ENCODE results near the gene NDUFA12.

NDUFA12 gene

GRCh38 chr12:94973221-94973620 is 30.3 kb downstream of the NDUFA12 start:
- in situ Hi-C loops (cut with MboI; ENCODE audit: low sequenced_read_pairs, unreplicated experiment), result no loop called here
- TF ChIP-seq, protein P1, sequence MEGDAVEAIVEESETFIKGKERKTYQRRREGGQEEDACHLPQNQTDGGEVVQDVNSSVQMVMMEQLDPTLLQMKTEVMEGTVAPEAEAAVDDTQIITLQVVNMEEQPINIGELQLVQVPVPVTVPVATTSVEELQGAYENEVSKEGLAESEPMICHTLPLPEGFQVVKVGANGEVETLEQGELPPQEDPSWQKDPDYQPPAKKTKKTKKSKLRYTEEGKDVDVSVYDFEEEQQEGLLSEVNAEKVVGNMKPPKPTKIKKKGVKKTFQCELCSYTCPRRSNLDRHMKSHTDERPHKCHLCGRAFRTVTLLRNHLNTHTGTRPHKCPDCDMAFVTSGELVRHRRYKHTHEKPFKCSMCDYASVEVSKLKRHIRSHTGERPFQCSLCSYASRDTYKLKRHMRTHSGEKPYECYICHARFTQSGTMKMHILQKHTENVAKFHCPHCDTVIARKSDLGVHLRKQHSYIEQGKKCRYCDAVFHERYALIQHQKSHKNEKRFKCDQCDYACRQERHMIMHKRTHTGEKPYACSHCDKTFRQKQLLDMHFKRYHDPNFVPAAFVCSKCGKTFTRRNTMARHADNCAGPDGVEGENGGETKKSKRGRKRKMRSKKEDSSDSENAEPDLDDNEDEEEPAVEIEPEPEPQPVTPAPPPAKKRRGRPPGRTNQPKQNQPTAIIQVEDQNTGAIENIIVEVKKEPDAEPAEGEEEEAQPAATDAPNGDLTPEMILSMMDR (IDR thresholded peaks at IDR 0.05; ENCODE audit: borderline replicate concordance, control extremely low read depth, extremely low read depth, insufficient read depth, missing control alignments), result no peak
- DNase-seq (ENCODE audit: low spot score), result no peak

GRCh38 chr12:94972795-94973194 is 30.7 kb downstream of the NDUFA12 start:
- DNase-seq (ENCODE audit: low spot score), result no peak
- TF ChIP-seq, protein P1 (IDR thresholded peaks at IDR 0.05; ENCODE audit: borderline replicate concordance, control extremely low read depth, extremely low read depth, insufficient read depth, missing control alignments), result no peak
- in situ Hi-C loops (cut with MboI; ENCODE audit: low sequenced_read_pairs, unreplicated experiment), result no loop called here

- DNase-seq (ENCODE audit: low spot score), result no peak
- TF ChIP-seq, protein P1 (IDR thresholded peaks at IDR 0.05; ENCODE audit: borderline replicate concordance, control extremely low read depth, extremely low read depth, insufficient read depth, missing control alignments), result no peak
- in situ Hi-C loops (cut with MboI; ENCODE audit: low sequenced_read_pairs, unreplicated experiment), result no loop called here
Measured at GRCh38 chr12:94971923-94972322, 31.6 kb downstream of the NDUFA12 start.

- in situ Hi-C loops (cut with MboI; ENCODE audit: low sequenced_read_pairs, unreplicated experiment), result no loop called here
- DNase-seq (ENCODE audit: low spot score), result no peak
- TF ChIP-seq, protein P1 (IDR thresholded peaks at IDR 0.05; ENCODE audit: borderline replicate concordance, control extremely low read depth, extremely low read depth, insufficient read depth, missing control alignments), result no peak
Measured at GRCh38 chr12:94970560-94970959, 32.9 kb downstream of the NDUFA12 start.

GRCh38 chr12:94969424-94969823 is 34.1 kb downstream of the NDUFA12 start:
- no peak for DNase-seq (ENCODE audit: low spot score)
- in situ Hi-C loops (cut with MboI; ENCODE audit: low sequenced_read_pairs, unreplicated experiment), result no loop called here
- TF ChIP-seq, protein P1 (IDR thresholded peaks at IDR 0.05; ENCODE audit: borderline replicate concordance, control extremely low read depth, extremely low read depth, insufficient read depth, missing control alignments), result no peak

GRCh38 chr12:94965982-94966630 is 37.4 kb downstream of the NDUFA12 start:
- no peak for DNase-seq (ENCODE audit: low spot score)
- TF ChIP-seq, protein P1 (IDR thresholded peaks at IDR 0.05; ENCODE audit: borderline replicate concordance, control extremely low read depth, extremely low read depth, insufficient read depth, missing control alignments), result no peak
- in situ Hi-C loops (cut with MboI; ENCODE audit: low sequenced_read_pairs, unreplicated experiment), result no loop called here

Measured in GM13976 (cell line).